T1000 (cell line): ENCODE data around the gene CXCL8.
"Not testable (repeated sequence)": the region's sequence is repeated elsewhere in the genome, so short reads cannot be mapped to it uniquely, and the experiment has no call there.

Source experiments
- DNase-seq: peaks from one replicate; lab custom pipeline; 2025; ENCODE audit warnings: mixed read lengths; lab: John Stamatoyannopoulos, UW

CXCL8 gene

DNA sequence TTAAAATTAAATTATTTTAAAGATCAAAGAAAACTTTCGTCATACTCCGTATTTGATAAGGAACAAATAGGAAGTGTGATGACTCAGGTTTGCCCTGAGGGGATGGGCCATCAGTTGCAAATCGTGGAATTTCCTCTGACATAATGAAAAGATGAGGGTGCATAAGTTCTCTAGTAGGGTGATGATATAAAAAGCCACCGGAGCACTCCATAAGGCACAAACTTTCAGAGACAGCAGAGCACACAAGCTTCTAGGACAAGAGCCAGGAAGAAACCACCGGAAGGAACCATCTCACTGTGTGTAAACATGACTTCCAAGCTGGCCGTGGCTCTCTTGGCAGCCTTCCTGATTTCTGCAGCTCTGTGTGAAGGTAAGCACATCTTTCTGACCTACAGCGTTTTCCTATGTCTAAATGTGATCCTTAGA is at the start of gene CXCL8:
CXCL8 (plus strand) TSS at position 217 of the 426 bp plus-strand sequence; CDS start at position 307, 90 bp downstream.
- DNase-seq, result peak; percentile 15

DNA sequence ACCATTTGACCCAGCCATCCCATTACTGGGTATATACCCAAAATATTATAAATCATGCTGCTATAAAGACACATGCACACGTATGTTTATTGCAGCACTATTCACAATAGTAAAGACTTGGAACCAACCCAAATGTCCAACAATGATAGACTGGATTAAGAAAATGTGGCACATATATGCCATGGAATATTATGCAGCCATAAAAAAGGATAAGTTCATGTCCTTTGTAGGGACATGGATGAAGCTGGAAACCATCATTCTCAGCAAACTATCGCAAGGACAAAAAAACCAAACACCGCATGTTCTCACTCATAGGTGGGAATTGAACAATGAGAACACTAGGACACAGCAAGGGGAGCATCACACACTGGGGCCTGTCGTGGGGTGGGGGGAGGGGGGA is 49.2 kb upstream of the CXCL8 start:
- DNase-seq, result not testable (repeated sequence)

DNA sequence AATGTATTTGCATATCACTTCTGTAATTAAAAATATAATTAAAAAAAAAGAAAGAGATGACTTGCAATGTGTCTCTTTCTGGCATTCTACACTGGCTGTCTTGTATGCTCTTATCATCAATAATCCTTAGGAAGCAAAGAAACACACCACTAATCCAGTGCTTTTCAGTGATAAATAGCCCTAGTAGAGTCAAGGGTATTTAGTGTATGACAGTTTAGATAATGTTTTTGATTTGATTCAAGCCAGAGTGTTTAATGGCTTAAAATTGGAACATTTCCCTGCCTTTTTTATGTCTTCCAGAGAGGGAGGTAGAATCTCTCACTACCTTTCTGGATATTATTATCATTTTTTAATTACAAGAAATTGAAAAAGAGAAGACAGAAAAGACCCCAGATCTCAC is 48.6 kb upstream of the CXCL8 start:
- DNase-seq, result no peak

DNA sequence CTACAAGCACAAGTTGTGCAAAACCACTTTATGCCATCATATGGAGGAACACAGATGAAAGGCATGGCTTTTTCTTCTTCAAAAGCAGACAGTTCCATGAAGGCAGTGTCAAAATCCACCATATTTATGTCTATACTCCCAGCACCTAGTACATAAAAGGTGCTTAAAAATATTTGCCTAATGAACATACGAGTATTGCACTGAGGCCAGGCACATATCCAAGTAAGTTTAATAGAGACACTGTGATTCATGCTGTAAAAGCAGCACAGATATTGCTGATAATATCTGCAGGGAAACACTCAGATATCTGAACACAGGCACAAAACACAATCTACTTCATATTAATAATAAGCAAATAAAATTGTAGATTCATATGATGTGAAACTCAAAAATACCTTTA is 48.1 kb upstream of the CXCL8 start:
- DNase-seq, result no peak

DNA sequence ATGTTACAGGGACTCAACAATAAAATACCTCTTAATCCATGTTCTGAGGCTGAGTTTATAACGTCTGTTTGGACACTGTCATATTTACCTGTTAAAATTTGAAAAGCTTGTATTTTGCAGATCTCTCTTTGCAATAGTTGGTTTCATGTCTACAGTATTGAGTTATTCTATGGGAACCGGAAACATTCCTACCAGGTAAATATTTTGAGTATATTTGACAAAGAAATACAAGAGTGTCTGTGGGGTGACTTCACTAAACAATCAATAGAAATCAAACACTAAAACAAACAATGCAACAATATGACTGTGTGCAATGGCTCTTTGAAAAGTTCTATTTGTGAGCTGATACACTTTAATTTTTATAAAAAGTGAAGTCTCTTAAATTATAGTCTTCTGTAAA is 47.7 kb upstream of the CXCL8 start:
- DNase-seq, result no peak

DNA sequence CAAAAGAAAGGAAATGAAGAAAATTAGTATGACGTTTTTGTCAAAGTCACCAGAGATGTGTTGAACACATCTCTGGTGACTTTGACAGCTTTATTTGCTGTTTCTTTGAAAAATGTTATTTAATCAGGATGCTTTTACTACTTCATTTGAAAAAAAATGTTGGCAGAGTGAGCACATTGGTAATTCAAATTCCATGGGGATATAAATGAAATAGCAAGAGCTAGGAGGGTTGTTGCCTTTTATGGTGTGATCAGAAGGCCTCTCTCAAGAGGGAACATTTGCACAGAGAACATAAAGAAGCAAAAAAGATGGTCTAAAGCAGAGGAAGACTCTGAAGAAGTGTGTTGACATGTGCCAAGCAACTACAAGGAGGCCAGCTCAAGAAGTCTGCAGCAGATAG is 46.6 kb upstream of the CXCL8 start:
- no peak for DNase-seq

GRCh38 chr4:73698217-73698616 is 42.2 kb upstream of the CXCL8 start:
- peak; percentile 13 for DNase-seq

DNA sequence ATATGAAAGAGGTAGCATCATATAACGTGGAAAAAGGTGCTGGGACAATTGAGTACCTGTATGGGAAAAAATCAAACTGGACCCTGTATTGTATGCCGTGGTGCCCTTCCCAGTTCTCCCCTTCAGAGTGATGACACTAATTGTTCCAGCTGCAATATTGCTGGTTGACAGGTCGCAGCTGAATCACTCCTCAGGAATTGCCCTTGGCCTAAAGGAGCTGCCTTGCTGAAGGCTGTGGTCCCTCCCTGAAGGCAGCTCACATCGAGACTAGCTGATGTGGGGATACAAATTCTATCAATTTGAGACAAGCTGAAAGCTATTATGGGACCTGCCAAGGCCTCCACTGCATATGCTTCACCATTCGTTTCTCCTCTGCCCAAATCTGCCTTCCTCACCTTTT is 39.3 kb upstream of the CXCL8 start:
- no peak for DNase-seq

DNA sequence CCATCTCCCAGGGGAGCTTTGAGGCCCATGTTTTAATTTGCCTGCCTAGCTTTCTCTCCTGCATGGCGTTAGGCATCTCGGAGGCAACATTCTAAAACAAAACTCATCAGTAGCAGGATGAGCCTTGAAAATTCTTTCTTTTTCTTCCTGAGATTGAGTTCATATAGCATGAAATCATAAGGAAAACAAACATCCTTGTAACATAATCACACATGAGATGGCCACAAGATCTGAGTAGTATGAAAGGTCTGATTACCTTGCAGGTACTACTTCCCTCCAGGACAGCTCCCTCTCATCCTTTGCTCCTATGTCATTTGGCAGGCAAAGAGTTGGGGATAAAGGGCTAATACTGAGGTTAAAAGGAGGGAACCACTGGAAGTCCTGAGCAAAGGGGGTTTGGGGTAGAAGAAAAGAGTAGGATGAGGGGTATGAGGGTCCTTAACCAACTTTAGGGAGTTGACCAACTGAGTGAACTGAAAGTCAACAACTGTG is 37.5 kb upstream of the CXCL8 start:
- DNase-seq, result no peak

GRCh38 chr4:73703320-73703719 is 37.0 kb upstream of the CXCL8 start:
- no peak for DNase-seq

GRCh38 chr4:73704314-73705055 is 35.9 kb upstream of the CXCL8 start:
- DNase-seq, result peak; percentile 75

- DNase-seq, result no peak
Observed at GRCh38 chr4:73705056-73705432, 35.3 kb upstream of the CXCL8 start.

GRCh38 chr4:73705721-73706120 is 34.6 kb upstream of the CXCL8 start:
- DNase-seq, result no peak

GRCh38 chr4:73706811-73707210 is 33.6 kb upstream of the CXCL8 start:
- no peak for DNase-seq

- DNase-seq, result peak; percentile 39
Observed at GRCh38 chr4:73707269-73707875, 33.0 kb upstream of the CXCL8 start.

GRCh38 chr4:73707918-73708577 is 32.3 kb upstream of the CXCL8 start:
- peak; percentile 72 for DNase-seq

GRCh38 chr4:73709451-73710033 is 30.8 kb upstream of the CXCL8 start:
- DNase-seq, result no peak

- DNase-seq, result no peak
Observed at GRCh38 chr4:73710094-73710493, 30.3 kb upstream of the CXCL8 start.

GRCh38 chr4:73711989-73712388 is 28.4 kb upstream of the CXCL8 start:
- no peak for DNase-seq

DNA sequence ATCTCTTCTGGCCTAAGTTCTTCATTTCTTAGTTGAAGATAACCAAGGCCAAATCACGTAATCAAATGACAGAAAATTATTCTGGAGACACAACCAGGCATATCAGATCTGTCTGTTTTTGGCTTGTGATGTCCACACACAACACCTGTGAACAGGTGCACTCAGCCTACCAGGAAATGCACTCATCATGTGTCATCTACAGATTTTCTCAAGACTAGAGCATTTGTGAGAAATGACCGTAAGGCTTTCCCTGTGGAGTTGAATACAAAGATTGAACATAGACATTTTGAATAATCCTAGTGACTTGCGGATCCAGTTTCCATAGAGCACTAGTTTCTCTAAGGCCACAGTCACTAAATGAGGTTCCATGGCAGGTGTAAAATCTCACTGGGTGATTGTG is 26.7 kb upstream of the CXCL8 start:
- DNase-seq, result no peak

- DNase-seq, result no peak
Observed at GRCh38 chr4:73714647-73715046, 25.7 kb upstream of the CXCL8 start.

DNA sequence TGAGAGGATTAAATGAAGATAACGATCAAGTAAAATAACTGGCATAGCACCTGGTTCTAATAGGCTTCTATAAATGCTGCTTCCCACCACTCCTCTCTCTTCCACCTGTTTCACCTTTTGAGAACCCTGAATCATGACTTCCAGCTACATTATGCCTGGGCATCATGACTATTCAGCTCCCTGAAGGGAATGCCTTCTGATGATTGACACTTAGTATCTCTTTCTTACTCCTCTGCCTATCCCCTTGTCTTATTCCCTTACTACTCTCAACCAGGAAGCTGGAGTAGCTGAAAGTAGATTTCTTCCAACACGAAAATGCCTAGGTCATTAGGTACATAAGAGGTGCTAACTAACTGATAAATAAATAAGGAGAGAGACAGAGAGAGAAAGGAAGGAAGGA is 24.7 kb upstream of the CXCL8 start:
- DNase-seq, result no peak
